Measurements from ENCODE around the gene DPM1.
"Not testable (repeated sequence)": the region's sequence is repeated elsewhere in the genome, so short reads cannot be mapped to it uniquely, and the experiment has no call there.

DPM1 gene

DNA sequence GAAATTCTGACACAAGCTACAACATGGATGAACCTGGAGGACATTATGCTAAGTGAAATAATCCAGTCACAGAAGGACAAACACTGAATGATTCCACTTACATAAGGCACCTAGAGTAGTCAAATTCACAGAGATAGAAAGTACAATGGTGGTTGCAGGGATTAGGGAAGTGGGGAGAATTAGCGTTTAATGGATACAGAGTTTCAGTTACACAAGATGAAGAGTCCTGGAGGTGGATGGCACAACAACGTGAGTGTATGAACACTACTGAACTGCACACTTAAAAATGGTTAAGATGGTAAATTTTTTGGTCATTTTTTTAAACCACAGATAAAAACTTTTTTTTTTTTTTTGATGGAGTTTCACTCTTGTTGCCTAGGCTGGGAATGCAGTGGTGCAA is 25.0 kb upstream of the DPM1 start:
- DNase-seq (ENCODE audit: low read depth): peak; percentile 23
- H3K4me3 ChIP-seq (ENCODE audit: low read depth, low read length): no peak overlapping the region
- TF ChIP-seq, protein P1, sequence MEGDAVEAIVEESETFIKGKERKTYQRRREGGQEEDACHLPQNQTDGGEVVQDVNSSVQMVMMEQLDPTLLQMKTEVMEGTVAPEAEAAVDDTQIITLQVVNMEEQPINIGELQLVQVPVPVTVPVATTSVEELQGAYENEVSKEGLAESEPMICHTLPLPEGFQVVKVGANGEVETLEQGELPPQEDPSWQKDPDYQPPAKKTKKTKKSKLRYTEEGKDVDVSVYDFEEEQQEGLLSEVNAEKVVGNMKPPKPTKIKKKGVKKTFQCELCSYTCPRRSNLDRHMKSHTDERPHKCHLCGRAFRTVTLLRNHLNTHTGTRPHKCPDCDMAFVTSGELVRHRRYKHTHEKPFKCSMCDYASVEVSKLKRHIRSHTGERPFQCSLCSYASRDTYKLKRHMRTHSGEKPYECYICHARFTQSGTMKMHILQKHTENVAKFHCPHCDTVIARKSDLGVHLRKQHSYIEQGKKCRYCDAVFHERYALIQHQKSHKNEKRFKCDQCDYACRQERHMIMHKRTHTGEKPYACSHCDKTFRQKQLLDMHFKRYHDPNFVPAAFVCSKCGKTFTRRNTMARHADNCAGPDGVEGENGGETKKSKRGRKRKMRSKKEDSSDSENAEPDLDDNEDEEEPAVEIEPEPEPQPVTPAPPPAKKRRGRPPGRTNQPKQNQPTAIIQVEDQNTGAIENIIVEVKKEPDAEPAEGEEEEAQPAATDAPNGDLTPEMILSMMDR (IDR thresholded peaks at IDR 0.05; ENCODE audit: low read depth, low read length): no peak
- TF ChIP-seq POLR2A (IDR thresholded peaks at IDR 0.05; ENCODE audit: extremely low read depth, insufficient read length): no peak
- TF ChIP-seq, protein P2, sequence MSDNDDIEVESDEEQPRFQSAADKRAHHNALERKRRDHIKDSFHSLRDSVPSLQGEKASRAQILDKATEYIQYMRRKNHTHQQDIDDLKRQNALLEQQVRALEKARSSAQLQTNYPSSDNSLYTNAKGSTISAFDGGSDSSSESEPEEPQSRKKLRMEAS (IDR thresholded peaks at IDR 0.05; ENCODE audit: low read depth, low read length): no peak
- no peak for TF ChIP-seq MYC (IDR thresholded peaks at IDR 0.05; ENCODE audit: low read depth, low read length)

DNA sequence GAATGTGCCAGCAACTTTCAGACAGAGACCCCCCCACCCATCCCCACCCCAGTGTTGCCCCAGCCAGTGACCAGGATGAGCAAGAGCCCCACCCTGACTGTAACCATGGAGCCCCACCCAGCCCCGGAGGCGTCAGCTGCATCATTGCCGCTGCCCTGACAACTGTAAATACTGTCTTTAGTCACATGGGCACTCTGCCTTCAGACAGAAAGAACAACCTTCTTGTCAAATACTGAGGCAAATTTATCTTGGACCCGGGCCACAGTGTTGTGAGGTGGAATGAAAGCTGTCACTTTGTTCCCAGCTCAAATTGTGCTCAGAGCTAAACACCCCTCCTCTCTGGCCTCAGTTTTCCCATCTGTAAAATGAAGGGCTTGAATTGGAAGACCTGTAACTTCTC is 24.0 kb upstream of the DPM1 start:
- TF ChIP-seq, protein P2 (IDR thresholded peaks at IDR 0.05; ENCODE audit: low read depth, low read length): no peak
- no peak for TF ChIP-seq POLR2A (IDR thresholded peaks at IDR 0.05; ENCODE audit: extremely low read depth, insufficient read length)
- TF ChIP-seq, protein P1 (IDR thresholded peaks at IDR 0.05; ENCODE audit: low read depth, low read length): no peak
- TF ChIP-seq MYC (IDR thresholded peaks at IDR 0.05; ENCODE audit: low read depth, low read length): no peak
- no peak overlapping the region for H3K4me3 ChIP-seq (ENCODE audit: low read depth, low read length)
- DNase-seq (ENCODE audit: low read depth): no peak

DNA sequence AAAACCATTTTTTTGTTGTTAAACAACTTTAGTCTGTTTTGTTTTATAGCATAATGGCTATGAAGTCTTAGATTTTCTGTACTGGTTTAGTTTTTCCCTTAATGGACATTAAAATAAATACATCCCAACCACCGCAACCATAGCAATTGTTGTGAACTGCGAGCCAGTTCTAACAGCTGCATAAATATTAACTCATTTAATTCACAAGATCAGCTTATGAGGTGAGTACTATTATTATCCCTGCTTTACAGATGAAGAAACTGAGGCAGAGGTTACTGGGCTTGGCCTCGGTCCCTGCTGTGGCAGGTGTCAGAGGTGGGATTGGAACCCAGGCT is 23.3 kb upstream of the DPM1 start:
- no peak overlapping the region for H3K4me3 ChIP-seq (ENCODE audit: low read depth, low read length)
- DNase-seq (ENCODE audit: low read depth): no peak
- TF ChIP-seq, protein P2 (IDR thresholded peaks at IDR 0.05; ENCODE audit: low read depth, low read length): no peak
- no peak for TF ChIP-seq MYC (IDR thresholded peaks at IDR 0.05; ENCODE audit: low read depth, low read length)
- TF ChIP-seq, protein P1 (IDR thresholded peaks at IDR 0.05; ENCODE audit: low read depth, low read length): no peak
- TF ChIP-seq POLR2A (IDR thresholded peaks at IDR 0.05; ENCODE audit: extremely low read depth, insufficient read length): no peak

DNA sequence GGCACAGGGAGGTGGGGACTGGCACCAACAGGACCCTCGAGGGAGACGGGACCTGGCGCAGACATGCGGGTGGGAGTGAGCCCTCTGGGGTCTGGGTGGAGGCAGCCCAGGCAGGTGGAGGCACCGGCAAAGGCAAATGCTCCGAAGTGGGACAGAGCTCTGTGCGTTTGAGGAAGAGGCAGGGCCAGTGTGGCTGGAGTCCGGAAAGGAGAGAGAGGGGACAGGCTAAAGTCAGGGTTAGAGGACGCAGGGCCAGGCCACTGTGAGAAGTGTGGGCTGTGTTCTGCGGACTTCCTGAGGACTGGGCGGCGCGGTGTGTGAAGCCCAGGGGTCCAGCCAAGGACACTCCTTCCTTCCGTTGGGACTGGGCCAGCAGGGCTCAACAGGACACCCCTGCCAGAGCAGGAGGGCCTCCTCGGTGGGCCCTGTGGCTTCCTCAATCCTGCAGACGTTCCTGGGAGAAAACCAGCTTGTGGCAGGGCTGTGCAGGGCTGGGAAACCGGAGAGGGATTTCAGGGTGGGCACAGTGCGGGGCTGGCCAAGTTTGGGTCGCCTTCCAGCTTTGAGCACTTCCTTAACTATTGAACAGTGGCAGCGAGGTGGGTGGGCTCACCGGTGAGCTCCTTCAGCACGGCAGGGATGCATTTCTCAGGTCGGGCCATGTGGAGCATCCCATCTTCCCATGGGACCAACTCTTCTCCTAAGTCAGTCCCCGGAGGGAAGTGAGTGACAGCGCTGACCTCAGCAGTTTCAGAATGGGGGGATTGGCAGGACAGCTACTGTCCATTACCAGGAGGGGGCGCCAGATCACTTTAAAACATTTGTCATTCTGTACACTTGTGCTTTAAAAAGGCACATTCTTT is 22.8 kb upstream of the DPM1 start:
- peak; percentile 79 for DNase-seq (ENCODE audit: low read depth)
- no peak for TF ChIP-seq POLR2A (IDR thresholded peaks at IDR 0.05; ENCODE audit: extremely low read depth, insufficient read length)
- TF ChIP-seq MYC (IDR thresholded peaks at IDR 0.05; ENCODE audit: low read depth, low read length): no peak
- TF ChIP-seq, protein P2 (IDR thresholded peaks at IDR 0.05; ENCODE audit: low read depth, low read length): no peak
- TF ChIP-seq, protein P1 (IDR thresholded peaks at IDR 0.05; ENCODE audit: low read depth, low read length): peak; percentile 88
- no peak overlapping the region for H3K4me3 ChIP-seq (ENCODE audit: low read depth, low read length)

DNA sequence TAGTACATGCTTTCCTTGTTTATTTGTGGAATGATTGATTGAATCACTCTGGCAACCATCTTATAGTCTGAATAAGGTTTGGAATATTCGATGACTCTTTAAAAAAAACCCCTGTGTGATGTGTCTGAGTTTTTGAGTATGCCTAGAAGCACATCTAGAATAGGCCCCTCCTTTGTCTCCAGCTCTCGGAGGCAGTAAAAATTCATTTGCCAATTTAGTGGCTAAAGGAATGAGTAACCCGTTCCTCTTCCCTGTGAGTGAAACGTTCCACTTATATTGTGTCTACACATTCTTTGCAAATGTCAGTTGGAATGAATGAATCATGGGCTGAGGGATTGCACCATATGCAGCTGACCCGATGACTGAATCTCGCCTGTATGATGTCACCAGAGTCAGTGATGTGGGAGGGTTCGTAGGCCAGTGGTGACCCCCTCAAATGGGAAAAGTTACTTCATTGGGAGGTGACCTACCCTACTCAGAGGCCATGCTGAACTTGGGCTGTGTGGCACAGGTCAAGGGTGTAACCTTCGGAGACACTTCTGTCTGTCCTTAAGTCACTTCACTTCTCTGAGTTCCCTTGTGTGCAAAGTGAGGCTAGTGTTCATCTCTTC is 21.8 kb upstream of the DPM1 start:
- H3K4me3 ChIP-seq (ENCODE audit: low read depth, low read length): no peak overlapping the region
- peak; percentile 87 for DNase-seq (ENCODE audit: low read depth)
- TF ChIP-seq POLR2A (IDR thresholded peaks at IDR 0.05; ENCODE audit: extremely low read depth, insufficient read length): no peak
- TF ChIP-seq, protein P2 (IDR thresholded peaks at IDR 0.05; ENCODE audit: low read depth, low read length): peak; percentile 28; the same call in 1 of the 2 replicates
- TF ChIP-seq MYC (IDR thresholded peaks at IDR 0.05; ENCODE audit: low read depth, low read length): peak; percentile 62; the same call in 1 of the 2 replicates
- TF ChIP-seq, protein P1 (IDR thresholded peaks at IDR 0.05; ENCODE audit: low read depth, low read length): no peak

DNA sequence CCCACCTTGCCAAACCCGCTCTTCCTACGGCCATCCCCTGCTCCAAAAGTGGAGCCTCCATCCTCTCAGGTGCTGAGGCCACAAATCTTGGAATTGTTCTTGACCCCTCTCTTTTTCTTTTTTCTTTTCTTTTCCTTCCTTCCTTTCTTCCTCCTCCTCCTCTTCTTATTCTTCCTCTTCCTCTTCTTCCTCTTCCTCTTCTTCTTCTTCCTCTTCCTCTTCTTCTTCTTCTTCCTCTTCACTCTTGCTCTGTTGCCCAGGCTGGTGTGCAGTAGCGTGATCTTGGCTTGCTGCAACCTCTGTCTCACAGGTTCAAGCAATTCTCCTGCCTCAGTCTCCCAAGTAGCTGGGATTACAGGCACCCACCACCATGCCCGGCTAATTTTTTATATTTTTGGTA is 20.2 kb upstream of the DPM1 start:
- not testable (repeated sequence) for H3K4me3 ChIP-seq (ENCODE audit: low read depth, low read length); DNase-seq (ENCODE audit: low read depth)
